Measurements from ENCODE around the gene MLEC.
A peak's percentile ranks its signal among the peaks of the same experiment; 100 is the strongest.

MLEC gene

GRCh38 chr12:120737557-120738251, 50.8 kb downstream of the MLEC start:
- CTCF ChIA-PET: interaction anchor here (1.2 kb wide), 1 partner anchor 234 kb away, joined by 3 read pairs; no protein-coding TSS in a partner anchor
- POLR2A ChIA-PET: interaction anchor here (0.5 kb wide), 1 partner anchor 12 kb away, joined by 3 read pairs; the partner anchor contains the start of gene ACADS
- peak; percentile 28 for DNase-seq (ENCODE audit: extremely low spot score)
- TF ChIP-seq, protein P1, sequence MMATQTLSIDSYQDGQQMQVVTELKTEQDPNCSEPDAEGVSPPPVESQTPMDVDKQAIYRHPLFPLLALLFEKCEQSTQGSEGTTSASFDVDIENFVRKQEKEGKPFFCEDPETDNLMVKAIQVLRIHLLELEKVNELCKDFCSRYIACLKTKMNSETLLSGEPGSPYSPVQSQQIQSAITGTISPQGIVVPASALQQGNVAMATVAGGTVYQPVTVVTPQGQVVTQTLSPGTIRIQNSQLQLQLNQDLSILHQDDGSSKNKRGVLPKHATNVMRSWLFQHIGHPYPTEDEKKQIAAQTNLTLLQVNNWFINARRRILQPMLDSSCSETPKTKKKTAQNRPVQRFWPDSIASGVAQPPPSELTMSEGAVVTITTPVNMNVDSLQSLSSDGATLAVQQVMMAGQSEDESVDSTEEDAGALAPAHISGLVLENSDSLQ (IDR thresholded peaks at IDR 0.05): no peak
- no peak for TF ChIP-seq L3MBTL2 (conservative IDR thresholded peaks at IDR 0.05)
- TF ChIP-seq ZNF384 (IDR thresholded peaks at IDR 0.05): no peak
- no peak for TF ChIP-seq SP1 (IDR thresholded peaks at IDR 0.05)
- TF ChIP-seq FOXK2 (IDR thresholded peaks at IDR 0.05): no peak
- TF ChIP-seq ELF4 (IDR thresholded peaks at IDR 0.05): no peak
- no peak for TF ChIP-seq BHLHE40 (IDR thresholded peaks at IDR 0.05; ENCODE audit: borderline replicate concordance)
- TF ChIP-seq HDGF (IDR thresholded peaks at IDR 0.05; ENCODE audit: borderline replicate concordance): no peak
- TF ChIP-seq ARNT (IDR thresholded peaks at IDR 0.05): no peak
- TF ChIP-seq FOXM1 (IDR thresholded peaks at IDR 0.05; ENCODE audit: borderline replicate concordance): no peak
- no peak for TF ChIP-seq LEF1 (IDR thresholded peaks at IDR 0.05; ENCODE audit: borderline replicate concordance)

GRCh38 chr12:120738252-120739030, 51.5 kb downstream of the MLEC start:
- DNase-seq (ENCODE audit: extremely low spot score): no peak
- ChIA-PET POLR2A (no interaction called here), CTCF (interaction anchor here (1.2 kb wide), 1 partner anchor 233 kb away, joined by 3 read pairs; no protein-coding TSS in a partner anchor)
- no peak for TF ChIP-seq BHLHE40 (IDR thresholded peaks at IDR 0.05; ENCODE audit: borderline replicate concordance)
- no peak for TF ChIP-seq SUZ12 (IDR thresholded peaks at IDR 0.05)
- TF ChIP-seq SP1 (IDR thresholded peaks at IDR 0.05): no peak
- no peak for TF ChIP-seq NFRKB (IDR thresholded peaks at IDR 0.05)
- no peak for TF ChIP-seq FOXM1 (IDR thresholded peaks at IDR 0.05; ENCODE audit: borderline replicate concordance)
- no peak for TF ChIP-seq ELF4 (IDR thresholded peaks at IDR 0.05)
- TF ChIP-seq ARNT (IDR thresholded peaks at IDR 0.05): no peak
- TF ChIP-seq ZNF384 (IDR thresholded peaks at IDR 0.05): no peak
- TF ChIP-seq LEF1 (IDR thresholded peaks at IDR 0.05; ENCODE audit: borderline replicate concordance): no peak
- TF ChIP-seq L3MBTL2 (conservative IDR thresholded peaks at IDR 0.05): no peak
- TF ChIP-seq, protein P1 (IDR thresholded peaks at IDR 0.05): no peak
- no peak for TF ChIP-seq CTBP1 (IDR thresholded peaks at IDR 0.05; ENCODE audit: borderline replicate concordance)
- TF ChIP-seq TARDBP (IDR thresholded peaks at IDR 0.05): no peak
- no peak for TF ChIP-seq FOXA1 (IDR thresholded peaks at IDR 0.05)
- no peak for TF ChIP-seq FOXK2 (IDR thresholded peaks at IDR 0.05)
- TF ChIP-seq HDGF (IDR thresholded peaks at IDR 0.05; ENCODE audit: borderline replicate concordance): no peak

DNA sequence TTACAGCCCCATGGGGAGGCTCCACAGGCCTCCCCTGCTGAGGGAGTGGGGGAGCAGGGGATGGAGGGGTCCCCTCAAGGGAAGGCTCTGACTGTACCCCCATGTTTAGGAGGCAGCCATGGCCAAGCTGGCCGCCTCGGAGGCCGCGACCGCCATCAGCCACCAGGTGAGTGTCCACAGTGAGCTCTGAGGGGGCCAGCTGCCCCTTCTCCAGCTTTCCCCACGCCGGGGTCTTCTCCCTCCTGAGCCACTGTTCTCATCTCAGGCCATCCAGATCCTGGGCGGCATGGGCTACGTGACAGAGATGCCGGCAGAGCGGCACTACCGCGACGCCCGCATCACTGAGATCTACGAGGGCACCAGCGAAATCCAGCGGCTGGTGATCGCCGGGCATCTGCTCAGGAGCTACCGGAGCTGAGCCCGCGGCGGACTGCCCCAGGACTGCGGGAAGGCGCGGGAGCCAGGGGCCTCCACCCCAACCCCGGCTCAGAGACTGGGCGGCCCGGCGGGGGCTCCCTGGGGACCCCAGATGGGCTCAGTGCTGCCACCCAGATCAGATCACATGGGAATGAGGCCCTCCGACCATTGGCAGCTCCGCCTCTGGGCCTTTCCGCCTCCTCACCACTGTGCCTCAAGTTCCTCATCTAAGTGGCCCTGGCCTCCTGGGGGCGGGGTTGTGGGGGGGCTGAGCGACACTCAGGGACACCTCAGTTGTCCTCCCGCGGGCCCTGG, 52.2 kb downstream of the MLEC start:
- ChIA-PET POLR2A (no interaction called here), CTCF (no interaction called here)
- no peak for TF ChIP-seq ARNT (IDR thresholded peaks at IDR 0.05)
- DNase-seq (ENCODE audit: extremely low spot score): no peak

DNA sequence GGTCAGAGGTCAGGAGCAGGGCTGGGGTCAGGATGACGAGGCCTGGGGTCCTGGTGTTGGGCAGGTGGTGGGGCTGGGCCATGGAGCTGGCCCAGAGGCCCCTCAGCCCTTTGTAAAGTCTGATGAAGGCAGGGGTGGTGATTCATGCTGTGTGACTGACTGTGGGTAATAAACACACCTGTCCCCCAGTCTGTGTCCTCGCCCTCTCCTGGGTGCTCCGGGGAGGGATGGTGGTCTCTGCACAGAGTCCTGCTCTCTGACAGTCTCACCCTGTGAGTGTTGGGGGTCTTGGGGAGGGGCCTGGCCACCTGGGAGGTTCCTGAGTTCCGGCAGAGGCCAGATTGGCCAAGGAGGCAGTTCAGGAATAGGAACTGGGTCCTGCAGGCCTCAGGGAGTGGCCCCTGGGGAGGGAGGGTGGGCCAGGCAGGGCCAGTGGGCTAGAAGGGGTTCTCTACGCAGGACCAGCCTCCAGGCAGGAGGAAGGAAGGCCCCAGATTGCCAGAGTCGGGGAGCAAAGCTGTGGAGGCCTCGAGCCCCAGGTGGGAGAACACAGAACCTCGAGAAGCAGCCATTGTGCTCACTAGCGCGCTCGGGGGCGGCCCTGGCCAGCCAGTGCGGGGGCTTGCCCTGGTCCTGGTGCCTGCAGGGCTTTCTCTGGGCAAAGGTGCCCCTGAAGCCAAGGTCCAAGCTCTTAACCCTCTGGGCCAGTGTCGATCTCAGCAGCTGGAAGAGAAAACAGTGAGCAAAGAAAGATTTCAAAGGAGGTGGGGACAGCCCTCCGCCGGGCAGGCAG, 53.1 kb downstream of the MLEC start:
- POLR2A ChIA-PET: no interaction called here
- no peak for DNase-seq (ENCODE audit: extremely low spot score)
- CTCF ChIA-PET: no interaction called here
- TF ChIP-seq HDGF (IDR thresholded peaks at IDR 0.05; ENCODE audit: borderline replicate concordance): no peak
- no peak for TF ChIP-seq ARNT (IDR thresholded peaks at IDR 0.05)
- no peak for TF ChIP-seq ZNF384 (IDR thresholded peaks at IDR 0.05)
- TF ChIP-seq LEF1 (IDR thresholded peaks at IDR 0.05; ENCODE audit: borderline replicate concordance): no peak
- TF ChIP-seq BHLHE40 (IDR thresholded peaks at IDR 0.05; ENCODE audit: borderline replicate concordance): no peak
- no peak for TF ChIP-seq L3MBTL2 (conservative IDR thresholded peaks at IDR 0.05)
- TF ChIP-seq CTBP1 (IDR thresholded peaks at IDR 0.05; ENCODE audit: borderline replicate concordance): no peak
- no peak for TF ChIP-seq FOXA1 (IDR thresholded peaks at IDR 0.05)
- no peak for TF ChIP-seq ELF4 (IDR thresholded peaks at IDR 0.05)
- TF ChIP-seq FOXK2 (IDR thresholded peaks at IDR 0.05): no peak
- no peak for TF ChIP-seq SUZ12 (IDR thresholded peaks at IDR 0.05)
- no peak for TF ChIP-seq NFRKB (IDR thresholded peaks at IDR 0.05)
- TF ChIP-seq SP1 (IDR thresholded peaks at IDR 0.05): no peak
- TF ChIP-seq TARDBP (IDR thresholded peaks at IDR 0.05): no peak
- TF ChIP-seq, protein P1 (IDR thresholded peaks at IDR 0.05): no peak
- TF ChIP-seq FOXM1 (IDR thresholded peaks at IDR 0.05; ENCODE audit: borderline replicate concordance): no peak

- no peak for DNase-seq (ENCODE audit: extremely low spot score)
- ChIA-PET POLR2A (no interaction called here), CTCF (no interaction called here)
- TF ChIP-seq ZNF384 (IDR thresholded peaks at IDR 0.05) (no peak), ARNT (IDR thresholded peaks at IDR 0.05) (no peak), BHLHE40 (IDR thresholded peaks at IDR 0.05; ENCODE audit: borderline replicate concordance) (no peak), SUZ12 (IDR thresholded peaks at IDR 0.05) (no peak), TARDBP (IDR thresholded peaks at IDR 0.05) (no peak), CTBP1 (IDR thresholded peaks at IDR 0.05; ENCODE audit: borderline replicate concordance) (no peak), SP1 (IDR thresholded peaks at IDR 0.05) (no peak), FOXK2 (IDR thresholded peaks at IDR 0.05) (no peak), FOXM1 (IDR thresholded peaks at IDR 0.05; ENCODE audit: borderline replicate concordance) (no peak), ELF4 (IDR thresholded peaks at IDR 0.05) (no peak), LEF1 (IDR thresholded peaks at IDR 0.05; ENCODE audit: borderline replicate concordance) (no peak)
- TF ChIP-seq, protein P1 (IDR thresholded peaks at IDR 0.05): no peak
Measured at GRCh38 chr12:120740871-120741270, 53.9 kb downstream of the MLEC start.

Measured in HEK293T (cell line).